ENCODE data around the gene GXYLT2. TPM values are rescaled to one million over a fixed set of nuclear protein-coding genes. Genes with fewer than 3 reads are reported as not detected.

Gene GXYLT2
- total and polyA plus RNA-seq, 2 experiments from 2014 or later = 2.0 to 5.8 TPM

GRCh38 chr3:72903004-72903403 lies 15.2 kb downstream of the GXYLT2 start:
- no peaks in the 10 kb centered on the region for H3K36me3 Mint-ChIP-seq (ENCODE audit: low read depth)
- H3K36me3 ChIP-seq (ENCODE audit: insufficient read depth) = no peaks in the 10 kb centered on the region
- H3K4me3 ChIP-seq = no peak overlapping the region
- H3K27ac ChIP-seq (ENCODE audit: low read depth) = no peak overlapping the region
- TF ChIP-seq EZH2 (IDR thresholded peaks at IDR 0.05; ENCODE audit: low read depth, unreplicated experiment) = no peak
- no peak for TF ChIP-seq STAT1 (IDR thresholded peaks at IDR 0.05; ENCODE audit: unreplicated experiment)
- no peak for TF ChIP-seq ZNF114 (CRISPR knock-in tag; IDR thresholded peaks at IDR 0.05)
- TF ChIP-seq ETS1 (IDR thresholded peaks at IDR 0.05) = no peak
- no peak for TF ChIP-seq NANOG (IDR thresholded peaks at IDR 0.05; ENCODE audit: borderline replicate concordance)
- TF ChIP-seq EZH2phosphoT487 (IDR thresholded peaks at IDR 0.05; ENCODE audit: unreplicated experiment) = no peak
- TF ChIP-seq REST (IDR thresholded peaks at IDR 0.05; ENCODE audit: unreplicated experiment) = no peak
- TF ChIP-seq CTCF (conservative IDR thresholded peaks at IDR 0.05; ENCODE audit: low read depth in 2 of 2) = no peak
- no peak for TF ChIP-seq JUNB (IDR thresholded peaks at IDR 0.05; ENCODE audit: unreplicated experiment)
- no peak for TF ChIP-seq ZNF331 (CRISPR knock-in tag; IDR thresholded peaks at IDR 0.05; ENCODE audit: low read depth)
- no peak for TF ChIP-seq CREB1 (CRISPR knock-in tag; IDR thresholded peaks at IDR 0.05; ENCODE audit: low read depth)
- TF ChIP-seq POLR2AphosphoS5 (IDR thresholded peaks at IDR 0.05; ENCODE audit: low read depth) = no peak
- no peak for TF ChIP-seq ZNF462 (CRISPR knock-in tag; IDR thresholded peaks at IDR 0.05)
- H3K4me2 ChIP-seq = no peak overlapping the region
- H4K20me1 ChIP-seq (replicated peaks; ENCODE audit: insufficient read depth) = no peaks in the 10 kb centered on the region
- no peaks in the 10 kb centered on the region for H3K79me2 ChIP-seq (replicated peaks; ENCODE audit: insufficient read depth)
- H3K27me3 Mint-ChIP-seq (ENCODE audit: insufficient read depth, low read depth, poor library complexity) = peaks cover 4% of the 10 kb centered on the region
- H3K9me2 ChIP-seq (ENCODE audit: insufficient read depth) = no peaks in the 10 kb centered on the region
- H3K27ac Mint-ChIP-seq = no peak overlapping the region
- H3K27me3 ChIP-seq (ENCODE audit: insufficient read depth) = no peaks in the 10 kb centered on the region
- ATAC-seq (no peak), DNase-seq (ENCODE audit: low spot score) (no peak)
- H3K4me3 Mint-ChIP-seq = no peak overlapping the region
- no peaks in the 10 kb centered on the region for H3F3A ChIP-seq (replicated peaks; ENCODE audit: low read depth)
- no peaks in the 10 kb centered on the region for H3K4me1 ChIP-seq (ENCODE audit: insufficient read depth)
- H3K4me1 Mint-ChIP-seq = peaks cover 4% of the 10 kb centered on the region; the same call in 1 of the 3 replicates
- H3K9me3 Mint-ChIP-seq = peaks cover 3% of the 10 kb centered on the region; the same call in 1 of the 3 replicates
- no peak overlapping the region for H2AFZ ChIP-seq

Measured in GM23338 (cell line).